ENCODE results near the gene SLC27A5. TPM values are rescaled to one million over a fixed set of nuclear protein-coding genes. Genes with fewer than 3 reads are reported as not detected.
A peak's percentile ranks its signal among the peaks of the same experiment; 100 is the strongest.
"Not testable (repeated sequence)": the region's sequence is repeated elsewhere in the genome, so short reads cannot be mapped to it uniquely, and the experiment has no call there.

Gene SLC27A5
- total RNA-seq, 1 donor from 2014 or later: 4.7 TPM

- peak overlapping the region; percentile 24 for H3K27ac ChIP-seq
- peaks cover 7% of the 10 kb centered on the region for H3K36me3 ChIP-seq
- peaks cover 11% of the 10 kb centered on the region for H3K4me1 ChIP-seq
- ATAC-seq (peak; percentile 20), DNase-seq (no peak)
- no peaks in the 10 kb centered on the region for H3K9me3 ChIP-seq
- TF ChIP-seq CTCF (IDR thresholded peaks at IDR 0.05): no peak
- peak overlapping the region; percentile 91 for H3K4me3 ChIP-seq
- intact Hi-C loops (cut with DNase I): no loop called here
- peaks cover 6% of the 10 kb centered on the region for H3K27me3 ChIP-seq
These were observed 60.9 kb downstream of the SLC27A5 start for GRCh38 chr19:58450856-58451357.

GRCh38 chr19:58449980-58450379, 61.8 kb downstream of the SLC27A5 start:
- H3K36me3 ChIP-seq; H3K27me3 ChIP-seq; DNase-seq; H3K4me3 ChIP-seq; ATAC-seq; intact Hi-C loops (cut with DNase I); H3K27ac ChIP-seq; H3K9me3 ChIP-seq: not testable (repeated sequence)
- H3K4me1 ChIP-seq: peaks cover 11% of the 10 kb centered on the region

- intact Hi-C loops (cut with DNase I); H3K36me3 ChIP-seq; H3K27me3 ChIP-seq; H3K9me3 ChIP-seq; H3K27ac ChIP-seq; DNase-seq; H3K4me3 ChIP-seq; ATAC-seq: not testable (repeated sequence)
- H3K4me1 ChIP-seq: peaks cover 11% of the 10 kb centered on the region
These were observed 62.9 kb downstream of the SLC27A5 start for GRCh38 chr19:58448860-58449259.

Small RNAs within 50 kb of the gene (microRNA-seq; reads per million reads assigned to microRNA genes)
- gene MIR6807 (ENCODE audit: borderline microRNAs expressed): not detected

Other genes with a start within 250 kb of the SLC27A5 start
- 6.0 TPM for gene ZNF8, start 233.0 kb downstream of the SLC27A5 start, total RNA-seq
- 34.8 TPM for gene ERVK3-1, start 206.6 kb downstream of the SLC27A5 start, total RNA-seq
- 4.0 TPM for gene ZSCAN22, start 185.0 kb downstream of the SLC27A5 start, total RNA-seq
- 12.7 TPM for gene A1BG, start 158.5 kb downstream of the SLC27A5 start, total RNA-seq
- gene ZNF497, start 149.2 kb downstream of the SLC27A5 start, total RNA-seq: 1.4 TPM
- 1.6 TPM for gene ZNF837, start 131.0 kb downstream of the SLC27A5 start, total RNA-seq
- 721 TPM for gene RPS5, start 124.7 kb downstream of the SLC27A5 start, total RNA-seq
- 0.55 TPM for gene RNF225, start 116.3 kb downstream of the SLC27A5 start, total RNA-seq
- 9.5 TPM for gene ZNF584, start 103.3 kb downstream of the SLC27A5 start, total RNA-seq
- 5.1 TPM for gene ZNF132, start 71.8 kb downstream of the SLC27A5 start, total RNA-seq
- 6.9 TPM for gene ZNF324B, start 60.4 kb downstream of the SLC27A5 start, total RNA-seq
- 11.7 TPM for gene ZNF324, start 44.9 kb downstream of the SLC27A5 start, total RNA-seq
- 8.8 TPM for gene ZNF446, start 35.6 kb downstream of the SLC27A5 start, total RNA-seq
- gene ZBTB45, start 7.8 kb upstream of the SLC27A5 start, total RNA-seq: 14.1 TPM
- gene TRIM28, start 32.1 kb upstream of the SLC27A5 start, total RNA-seq: 199 TPM
- 96.5 TPM for gene CHMP2A, start 43.1 kb upstream of the SLC27A5 start, total RNA-seq
- 53.8 TPM for gene UBE2M, start 46.6 kb upstream of the SLC27A5 start, total RNA-seq
- 44.3 TPM for gene MZF1, start 61.3 kb upstream of the SLC27A5 start, total RNA-seq

Data from upper lobe of right lung (tissue), 1 donor.